Esophagus mucosa (tissue), 1 donor: Measurements from ENCODE around the gene ERVFRD-1. TPM values are rescaled to one million over a fixed set of nuclear protein-coding genes. Genes with fewer than 3 reads are reported as not detected.
A peak's percentile ranks its signal among the peaks of the same experiment; 100 is the strongest.

Experiments
- ATAC-seq: fragments of 200-7000 bp; cut with Tn5 transposase; one replicate; pipeline ENCODE4 v1.9.1; 2020
- total RNA-seq: library from RNA; stranded (reverse); gene quantifications from one replicate; pipeline ENCODE4 v1.2.4, GENCODE V29; 2023
- donor health status: DM: yes; HTN: yes; CAD: no.

The ERVFRD-1 gene
- not detected for total RNA-seq

GRCh38 chr6:11110921-11111768 is at the start of gene ERVFRD-1:
Gene ERVFRD-1, minus strand, starts transcription at chr6:11111725. Its CDS starts 6,415 bp downstream, at chr6:11105310.
- ATAC-seq, result no peak

GRCh38 chr6:11160199-11160598 is 48.7 kb upstream of the ERVFRD-1 start:
- ATAC-seq, result peak; percentile 42

- ATAC-seq, result no peak
Observed at GRCh38 chr6:11155589-11155988, 44.1 kb upstream of the ERVFRD-1 start.

- no peak for ATAC-seq
Observed at GRCh38 chr6:11153447-11153846, 41.9 kb upstream of the ERVFRD-1 start.

- no peak for ATAC-seq
Observed at GRCh38 chr6:11152581-11152980, 41.1 kb upstream of the ERVFRD-1 start.

GRCh38 chr6:11151488-11151887 is 40.0 kb upstream of the ERVFRD-1 start:
- ATAC-seq, result no peak

GRCh38 chr6:11149551-11149950 is 38.0 kb upstream of the ERVFRD-1 start:
- ATAC-seq, result no peak

- no peak for ATAC-seq
Observed at GRCh38 chr6:11146117-11146826, 34.7 kb upstream of the ERVFRD-1 start.

GRCh38 chr6:11144393-11144851 is 32.9 kb upstream of the ERVFRD-1 start:
- ATAC-seq, result peak; percentile 79

- peak; percentile 93 for ATAC-seq
Observed at GRCh38 chr6:11143394-11144371, 32.2 kb upstream of the ERVFRD-1 start.

- no peak for ATAC-seq
Observed at GRCh38 chr6:11142296-11143027, 30.9 kb upstream of the ERVFRD-1 start.

- ATAC-seq, result no peak
Observed at GRCh38 chr6:11141295-11141694, 29.8 kb upstream of the ERVFRD-1 start.

- ATAC-seq, result no peak
Observed at GRCh38 chr6:11140056-11140455, 28.5 kb upstream of the ERVFRD-1 start.

GRCh38 chr6:11139051-11139960 is 27.8 kb upstream of the ERVFRD-1 start:
- ATAC-seq, result peak; percentile 89

GRCh38 chr6:11136809-11137208 is 25.3 kb upstream of the ERVFRD-1 start:
- no peak for ATAC-seq

- no peak for ATAC-seq
Observed at GRCh38 chr6:11133281-11133680, 21.8 kb upstream of the ERVFRD-1 start.

GRCh38 chr6:11132194-11132888 is 20.8 kb upstream of the ERVFRD-1 start:
- no peak for ATAC-seq

- ATAC-seq, result no peak
Observed at GRCh38 chr6:11130605-11131004, 19.1 kb upstream of the ERVFRD-1 start.

GRCh38 chr6:11129908-11130565 is 18.5 kb upstream of the ERVFRD-1 start:
- no peak for ATAC-seq
